ENCODE data around the gene NEXMIF.

GRCh38 chrX:74949717-74950116 lies 24.5 kb upstream of the NEXMIF start:
- TF ChIP-seq YY1 (IDR thresholded peaks at IDR 0.05; ENCODE audit: insufficient read depth, insufficient read length) (no peak), ZNF274 (IDR thresholded peaks at IDR 0.05; ENCODE audit: low read depth, low read length) (no peak), SUZ12 (IDR thresholded peaks at IDR 0.05; ENCODE audit: extremely low read depth, insufficient read depth, insufficient read length) (no peak)

All from NT2/D1 (cell line).